IMR-90 (cell line): Measurements from ENCODE around the gene ZCCHC7. TPM values are rescaled to one million over a fixed set of nuclear protein-coding genes. Genes with fewer than 3 reads are reported as not detected.

ENCODE experiments used
- ATAC-seq: fragments of 200-7000 bp; cut with Tn5 transposase; 2 replicates; pipeline ENCODE4 v1.9.1; 2020; ENCODE audit warnings: low read depth, mild to moderate bottlenecking, moderate library complexity
- BruUV-seq: library from RNA; stranded (reverse); fragments of 400-500 nt; replicated peaks from 2 replicates; lab custom pipeline; 2021; lab: Mats Ljungman, UMichigan
- CTCF ChIA-PET: fragments of 300-600 bp; formaldehyde crosslinking; extraction: SDS; loops from one replicate; lab custom pipeline; 2021; ENCODE audit warnings: antibody characterized with exemption; lab: Yijun Ruan, JAX
- POLR2A ChIA-PET: fragments of 300-600 bp; sonication (Branson Sonifier 250); formaldehyde crosslinking; loops from one replicate; lab custom pipeline; 2022; ENCODE audit warnings: antibody characterized with exemption; ENCODE audit not compliant: unreplicated experiment; lab: Charles Lee
- DNase-seq: peaks from one replicate; pipeline ENCODE4 v3.0.0; 2013
- H2AFZ ChIP-seq: replicated peaks from 2 replicates; pipeline ENCODE3; 2013; ENCODE audit warnings: low read length, mild to moderate bottlenecking; ENCODE audit not compliant: poor library complexity
- H2AK5ac ChIP-seq: 2 replicates; pipeline ENCODE4 v1.6.1; 2013; ENCODE audit warnings: low read depth, low read length, inconsistent platforms
- H2AK9ac ChIP-seq: replicated peaks from 2 replicates; pipeline ENCODE3; 2013; ENCODE audit warnings: mild to moderate bottlenecking, low read depth, low read length, moderate library complexity; ENCODE audit not compliant: poor library complexity
- H2BK120ac ChIP-seq: 2 replicates; pipeline ENCODE4 v1.6.1; 2013; ENCODE audit warnings: low read depth, low read length, inconsistent platforms
- H2BK15ac ChIP-seq: 3 replicates; pipeline ENCODE4 v1.6.1; 2013; ENCODE audit warnings: low read depth, low read length, inconsistent platforms
- H2BK20ac ChIP-seq: 2 replicates; pipeline ENCODE4 v1.6.1; 2013; ENCODE audit warnings: low read depth, mild to moderate bottlenecking, inconsistent platforms, low read length, moderate library complexity
- H2BK5ac ChIP-seq: 2 replicates; pipeline ENCODE4 v1.6.1; 2013; ENCODE audit warnings: mild to moderate bottlenecking, low read depth, low read length, inconsistent platforms; ENCODE audit not compliant: poor library complexity, severe bottlenecking
- H3K14ac ChIP-seq: replicated peaks from 2 replicates; pipeline ENCODE4 v1.6.1; 2013; ENCODE audit warnings: low read depth, low read length, inconsistent platforms
- H3K18ac ChIP-seq: 2 replicates; pipeline ENCODE4 v1.6.1; 2013; ENCODE audit warnings: low read depth, low read length, control low read depth
- H3K23ac ChIP-seq: 2 replicates; pipeline ENCODE4 v1.6.1; 2013; ENCODE audit warnings: low read depth, low read length, inconsistent platforms
- H3K27ac ChIP-seq: 2 replicates; pipeline ENCODE4 v1.5.1; 2013; ENCODE audit warnings: mild to moderate bottlenecking, control low read depth, low read length; ENCODE audit not compliant: insufficient read depth
- H3K27me3 ChIP-seq: 2 replicates; pipeline ENCODE4 v1.6.1; 2013; ENCODE audit warnings: low read length; ENCODE audit not compliant: control insufficient read depth, insufficient read depth
- H3K36me3 ChIP-seq: 2 replicates; pipeline ENCODE4 v1.6.1; 2013; ENCODE audit warnings: low read length, mixed read lengths; ENCODE audit not compliant: control insufficient read depth, insufficient read depth
- H3K4ac ChIP-seq: 2 replicates; pipeline ENCODE4 v1.6.1; 2013; ENCODE audit warnings: low read depth, low read length, inconsistent platforms
- H3K4me1 ChIP-seq: 2 replicates; pipeline ENCODE4 v1.6.1; 2013; ENCODE audit warnings: low read length, mixed read lengths; ENCODE audit not compliant: control insufficient read depth, insufficient read depth
- H3K4me2 ChIP-seq: 2 replicates; pipeline ENCODE4 v1.6.1; 2013; ENCODE audit warnings: low read depth, mild to moderate bottlenecking, control low read depth, low read length, moderate library complexity
- H3K4me3 ChIP-seq: 2 replicates; pipeline ENCODE4 v1.5.1; 2013; ENCODE audit warnings: low read depth, mild to moderate bottlenecking, control low read depth, low read length, moderate library complexity; ENCODE audit not compliant: insufficient read depth
- H3K56ac ChIP-seq: 2 replicates; pipeline ENCODE4 v1.6.1; 2013; ENCODE audit warnings: low read length, inconsistent platforms; ENCODE audit not compliant: insufficient read depth; ENCODE audit errors: extremely low read depth
- H3K79me1 ChIP-seq, 2 experiments: 2 replicates each; pipeline ENCODE4 v1.6.1; 2013; ENCODE audit warnings: low read length in 2 of 2, inconsistent platforms in 1 of 2, low read depth in 1 of 2
- H3K9ac ChIP-seq: 2 replicates; pipeline ENCODE4 v1.6.1; 2013; ENCODE audit warnings: low read depth, low read length, control low read depth
- H3K9me1 ChIP-seq: 2 replicates; pipeline ENCODE4 v1.6.1; 2013; ENCODE audit warnings: low read length, inconsistent platforms; ENCODE audit not compliant: insufficient read depth
- H3K9me3 ChIP-seq: 2 replicates; pipeline ENCODE4 v1.6.1; 2013; ENCODE audit warnings: low read length; ENCODE audit not compliant: control insufficient read depth, insufficient read depth
- H4K20me1 ChIP-seq: 2 replicates; pipeline ENCODE4 v1.6.1; 2013; ENCODE audit warnings: low read length, inconsistent platforms; ENCODE audit not compliant: insufficient read depth
- H4K5ac ChIP-seq: 2 replicates; pipeline ENCODE4 v1.6.1; 2013; ENCODE audit warnings: mild to moderate bottlenecking, low read depth, low read length, control low read depth
- H4K8ac ChIP-seq, 2 experiments: 2 replicates each; pipeline ENCODE4 v1.6.1; 2013; ENCODE audit warnings: low read depth in 2 of 2, low read length in 2 of 2, control low read depth in 1 of 2, inconsistent platforms in 1 of 2
- H4K91ac ChIP-seq: 2 replicates; pipeline ENCODE4 v1.6.1; 2013; ENCODE audit warnings: low read depth, low read length, inconsistent platforms; ENCODE audit not compliant: insufficient read depth
- BHLHE40 ChIP-seq: fragments of 150-350 bp; IDR thresholded peaks from 2 replicates; pipeline ENCODE4 v1.6.1; 2016; ENCODE audit warnings: mild to moderate bottlenecking, low read depth, low read length
- CEBPB ChIP-seq: IDR thresholded peaks from 2 replicates; pipeline ENCODE4 v1.6.1; 2012; ENCODE audit warnings: low read depth, low read length, improper control_type of control experiment
- CHD1 ChIP-seq: IDR thresholded peaks from 2 replicates; pipeline ENCODE4 v1.6.1; 2012; ENCODE audit warnings: low read depth, low read length, improper control_type of control experiment
- CTCF ChIP-seq: conservative IDR thresholded peaks from 2 replicates; pipeline ENCODE4 v1.5.1; 2012; ENCODE audit warnings: mild to moderate bottlenecking, low read depth, low read length, improper control_type of control experiment
- ELK1 ChIP-seq: fragments of 150-350 bp; IDR thresholded peaks from 2 replicates; pipeline ENCODE4 v1.6.1; 2016; ENCODE audit warnings: low read depth, mild to moderate bottlenecking, low read length, moderate library complexity, borderline replicate concordance
- FOS ChIP-seq: fragments of 150-350 bp; IDR thresholded peaks from 2 replicates; pipeline ENCODE4 v1.6.1; 2016; ENCODE audit warnings: low read depth, low read length
- MAFK ChIP-seq: IDR thresholded peaks from 2 replicates; pipeline ENCODE4 v1.6.1; 2012; ENCODE audit warnings: low read depth, low read length, improper control_type of control experiment
- MAZ ChIP-seq: IDR thresholded peaks from 2 replicates; pipeline ENCODE4 v1.6.1; 2012; ENCODE audit warnings: low read depth, mild to moderate bottlenecking, low read length, improper control_type of control experiment, moderate library complexity, borderline replicate concordance
- MXI1 ChIP-seq: IDR thresholded peaks from 2 replicates; pipeline ENCODE4 v1.6.1; 2012; ENCODE audit warnings: low read depth, mild to moderate bottlenecking, low read length, moderate library complexity, borderline replicate concordance
- NFE2L2 ChIP-seq: fragments of 150-350 bp; IDR thresholded peaks from 2 replicates; pipeline ENCODE4 v1.6.1; 2016; ENCODE audit warnings: low read depth, mild to moderate bottlenecking, low read length
- POLR2A ChIP-seq: IDR thresholded peaks from 2 replicates; pipeline ENCODE4 v1.6.1; 2012; ENCODE audit warnings: mild to moderate bottlenecking, low read depth, low read length
- RAD21 ChIP-seq: IDR thresholded peaks from 2 replicates; pipeline ENCODE4 v1.6.1; 2012; ENCODE audit warnings: low read length, improper control_type of control experiment
- RCOR1 ChIP-seq: IDR thresholded peaks from 2 replicates; pipeline ENCODE4 v1.6.1; 2012; ENCODE audit warnings: mild to moderate bottlenecking, low read length, improper control_type of control experiment; ENCODE audit not compliant: insufficient replicate concordance
- RFX5 ChIP-seq: IDR thresholded peaks from 2 replicates; pipeline ENCODE4 v1.8.0; 2012; ENCODE audit warnings: low read depth, mild to moderate bottlenecking, low read length, moderate library complexity
- SMC3 ChIP-seq: fragments of 150-350 bp; IDR thresholded peaks from 2 replicates; pipeline ENCODE4 v1.6.1; 2016; ENCODE audit warnings: low read depth, mild to moderate bottlenecking, antibody characterized with exemption, low read length, moderate library complexity
- USF2 ChIP-seq: fragments of 150-350 bp; IDR thresholded peaks from 2 replicates; pipeline ENCODE4 v1.6.1; 2017; ENCODE audit warnings: mild to moderate bottlenecking, antibody characterized with exemption, low read length, low read depth
- WGBS, 2 experiments: methylation state at CpG; one replicate each; pipeline versions ENCODE4 v1.1.5 to v1.1.7; 2013; ENCODE audit warnings: missing lambda C conversion rate in 2 of 2; ENCODE audit not compliant: insufficient read length in 1 of 2; ENCODE audit errors: extremely low coverage in 2 of 2; 5-methylcytosine and 5-hydroxymethylcytosine counted together
- dilution Hi-C: fragments of 300-500 bp; cut with HindIII; formaldehyde crosslinking; loops from one replicate; pipeline ENCODE4 v1.14.3; 2018; ENCODE audit warnings: low sequenced_read_pairs; ENCODE audit not compliant: unreplicated experiment
- in situ Hi-C: fragments of 300-500 bp; cut with MboI; formaldehyde crosslinking; loops from 3 replicates; pipeline ENCODE4 v1.14.3; 2019; ENCODE audit warnings: low sequenced_read_pairs, inconsistent platforms, mixed read lengths
- intact Hi-C: fragments of 100-400 bp; cut with micrococcal nuclease; formaldehyde crosslinking; loops from 2 replicates; pipeline ENCODE4 v1.10.0; 2022
- polyA plus RNA-seq, 3 experiments: library from polyadenylated mRNA; depleted of rRNA; stranded (reverse); fragments of >200 nt; gene quantifications; 2 replicates each; pipeline ENCODE4 v1.2.3, GENCODE V29; 2012; ENCODE audit warnings: low replicate concordance in 1 of 3
- total RNA-seq: library from RNA; depleted of rRNA; stranded (reverse); fragments of >200 nt; gene quantifications from 2 replicates; pipeline ENCODE4 v1.2.3, GENCODE V29; 2012

Gene ZCCHC7
- total and polyA plus RNA-seq, 2 of the 4 experiments (the other 2 are of a cell fraction): 13.6 to 28.7 TPM

GRCh38 chr9:37286530-37287175, 166.3 kb downstream of the ZCCHC7 start:
- H2BK5ac ChIP-seq: no peak overlapping the region
- no peak overlapping the region for H2AK5ac ChIP-seq
- H4K20me1 ChIP-seq: no peaks in the 10 kb centered on the region
- in situ Hi-C loops (no loop called here), dilution Hi-C loops (no loop called here), intact Hi-C loops (no loop called here)
- no peaks in the 10 kb centered on the region for H3K27me3 ChIP-seq
- H2BK120ac ChIP-seq: no peak overlapping the region
- TF ChIP-seq SMC3: no peak
- TF ChIP-seq NFE2L2: no peak
- no peak for TF ChIP-seq RCOR1
- TF ChIP-seq CTCF: no peak
- TF ChIP-seq MXI1: no peak
- no peak for TF ChIP-seq CEBPB
- TF ChIP-seq MAFK: no peak
- no peak for TF ChIP-seq MAZ
- no peak for TF ChIP-seq ELK1
- TF ChIP-seq USF2: no peak
- TF ChIP-seq RFX5: no peak
- TF ChIP-seq BHLHE40: no peak
- no peak for TF ChIP-seq CHD1
- TF ChIP-seq RAD21: no peak
- TF ChIP-seq FOS: no peak
- no peak for TF ChIP-seq POLR2A
- no peak overlapping the region for H3K9ac ChIP-seq
- BruUV-seq: no TSS peak
- H4K5ac ChIP-seq: no peak overlapping the region
- H2AK9ac ChIP-seq: no peak overlapping the region
- H3K9me3 ChIP-seq: no peaks in the 10 kb centered on the region
- no peak overlapping the region for H3K23ac ChIP-seq
- POLR2A ChIA-PET: no interaction called here
- no peak overlapping the region for H3K4me3 ChIP-seq
- no peak overlapping the region for H3K27ac ChIP-seq
- no peak overlapping the region for H2AFZ ChIP-seq
- DNase-seq (no peak), ATAC-seq (no peak)
- WGBS, 2 experiments: no CpG with 5 or more reads among the region's 6 CpGs
- H3K18ac ChIP-seq: no peak overlapping the region
- no peak overlapping the region for H2BK15ac ChIP-seq
- H3K36me3 ChIP-seq: no peaks in the 10 kb centered on the region
- no peak overlapping the region for H3K4me2 ChIP-seq
- peaks cover 6% of the 10 kb centered on the region for H3K4me1 ChIP-seq
- CTCF ChIA-PET: no interaction called here
- H3K14ac ChIP-seq: no peak overlapping the region
- H3K79me1 ChIP-seq: peaks cover 3 to 18% of the 10 kb centered on the region in 2 experiments; a peak in 3 of 4 replicates
- no peaks in the 10 kb centered on the region for H3K9me1 ChIP-seq
- H3K56ac ChIP-seq: no peak overlapping the region
- H2BK20ac ChIP-seq: no peak overlapping the region
- no peak overlapping the region for H4K8ac ChIP-seq
- no peak overlapping the region for H4K91ac ChIP-seq
- no peak overlapping the region for H3K4ac ChIP-seq
